Mesenchymal stem cell (in vitro differentiated cells and primary cell): Measurements from ENCODE around the gene NPW.

Experiments used
- DNase-seq: peaks from one replicate; pipeline ENCODE4 v3.0.0-alpha.2; 2013
- H2AFZ ChIP-seq: one replicate; pipeline ENCODE4 v1.6.1; 2013; ENCODE audit warnings: low read depth, mild to moderate bottlenecking, control low read depth, inconsistent platforms, low read length, moderate library complexity
- H2AK5ac ChIP-seq: 2 replicates; pipeline ENCODE4 v1.6.1; 2013; ENCODE audit warnings: low read length, moderate library complexity, mild to moderate bottlenecking, inconsistent platforms; ENCODE audit not compliant: severe bottlenecking
- H2BK120ac ChIP-seq: one replicate; pipeline ENCODE4 v1.6.1; 2013; ENCODE audit warnings: low read depth, mild to moderate bottlenecking, inconsistent platforms, low read length, moderate library complexity
- H2BK12ac ChIP-seq, 2 experiments: one replicate each; pipeline ENCODE4 v1.6.1; 2013; ENCODE audit warnings: inconsistent platforms in 2 of 2, low read length in 2 of 2, mild to moderate bottlenecking in 2 of 2, moderate library complexity in 2 of 2, control low read depth in 1 of 2
- H2BK15ac ChIP-seq: one replicate; pipeline ENCODE4 v1.6.1; 2013; ENCODE audit warnings: mild to moderate bottlenecking, low read depth, inconsistent platforms; ENCODE audit not compliant: poor library complexity, severe bottlenecking
- H2BK5ac ChIP-seq: 2 replicates; pipeline ENCODE4 v1.6.1; 2013; ENCODE audit warnings: low read depth, mild to moderate bottlenecking, low read length, control low read depth, inconsistent platforms; ENCODE audit not compliant: poor library complexity, severe bottlenecking
- H3K14ac ChIP-seq, 2 experiments: one replicate each; pipeline ENCODE4 v1.6.1; 2013; ENCODE audit warnings: inconsistent platforms in 2 of 2, low read length in 2 of 2, control low read depth in 1 of 2, mild to moderate bottlenecking in 1 of 2, moderate library complexity in 1 of 2
- H3K18ac ChIP-seq, 2 experiments: one replicate each; pipeline ENCODE4 v1.6.1; 2013; ENCODE audit warnings: inconsistent platforms in 2 of 2, low read length in 2 of 2, control low read depth in 1 of 2, low read depth in 1 of 2, mild to moderate bottlenecking in 1 of 2
- H3K23ac ChIP-seq, 2 experiments: one replicate each; pipeline ENCODE4 v1.6.1; 2013; ENCODE audit warnings: inconsistent platforms in 2 of 2, low read length in 2 of 2, mild to moderate bottlenecking in 2 of 2, moderate library complexity in 2 of 2, control low read depth in 1 of 2
- H3K27ac ChIP-seq: 2 replicates; pipeline ENCODE4 v1.5.1; 2013; ENCODE audit warnings: mild to moderate bottlenecking, moderate library complexity, low read length, control low read depth, inconsistent platforms; ENCODE audit not compliant: poor library complexity, severe bottlenecking
- H3K27me3 ChIP-seq, 2 experiments: 2 replicates each; pipeline versions ENCODE4 v1.6.1 to v1.7.0; 2013; ENCODE audit warnings: low read length in 2 of 2, mild to moderate bottlenecking in 2 of 2, moderate library complexity in 2 of 2, control low read depth in 1 of 2, inconsistent platforms in 1 of 2; ENCODE audit not compliant: control insufficient read depth in 1 of 2, insufficient read depth in 1 of 2
- H3K36me3 ChIP-seq, 2 experiments: 2 replicates each; pipeline versions ENCODE4 v1.6.1 to v1.7.0; 2013; ENCODE audit warnings: low read length in 2 of 2, control low read depth in 1 of 2, inconsistent platforms in 1 of 2, low read depth in 1 of 2, mild to moderate bottlenecking in 1 of 2; ENCODE audit not compliant: insufficient read depth in 2 of 2, control insufficient read depth in 1 of 2
- H3K4ac ChIP-seq, 2 experiments: one replicate each; pipeline ENCODE4 v1.6.1; 2013; ENCODE audit warnings: inconsistent platforms in 2 of 2, low read length in 2 of 2, mild to moderate bottlenecking in 2 of 2, moderate library complexity in 2 of 2, control low read depth in 1 of 2, low read depth in 1 of 2
- H3K4me1 ChIP-seq: 2 replicates; pipeline ENCODE4 v1.6.1; 2013; ENCODE audit warnings: low read depth, low read length, control low read depth; ENCODE audit not compliant: control insufficient read depth, insufficient read depth
- H3K4me2 ChIP-seq: 2 replicates; pipeline ENCODE4 v1.6.1; 2013; ENCODE audit warnings: low read length, mild to moderate bottlenecking, inconsistent platforms; ENCODE audit not compliant: poor library complexity, severe bottlenecking
- H3K4me3 ChIP-seq, 2 experiments: 2 replicates each; pipeline versions ENCODE4 v1.5.1 to v1.7.0; 2013; ENCODE audit warnings: low read length in 2 of 2, mild to moderate bottlenecking in 2 of 2, control low read depth in 1 of 2, low read depth in 1 of 2; ENCODE audit not compliant: insufficient read depth in 1 of 2
- H3K79me1 ChIP-seq: replicated peaks from 2 replicates; pipeline ENCODE4 v1.6.1; 2013; ENCODE audit warnings: mild to moderate bottlenecking, control low read depth, low read length, inconsistent platforms; ENCODE audit not compliant: poor library complexity, severe bottlenecking
- H3K9ac ChIP-seq: 2 replicates; pipeline ENCODE4 v1.7.0; 2013; ENCODE audit warnings: mild to moderate bottlenecking, low read length, moderate library complexity
- H3K9me3 ChIP-seq: 2 replicates; pipeline ENCODE4 v1.7.0; 2013; ENCODE audit warnings: mild to moderate bottlenecking, low read length; ENCODE audit not compliant: control insufficient read depth
- H4K8ac ChIP-seq: one replicate; pipeline ENCODE4 v1.6.1; 2013; ENCODE audit warnings: inconsistent platforms, mild to moderate bottlenecking, low read length, moderate library complexity
- H4K91ac ChIP-seq: one replicate; pipeline ENCODE4 v1.6.1; 2013; ENCODE audit warnings: mild to moderate bottlenecking, low read length, inconsistent platforms
- WGBS: methylation state at CpG from one replicate; pipeline ENCODE4 v1.1.7; 2013; ENCODE audit warnings: mixed read lengths; 5-methylcytosine and 5-hydroxymethylcytosine counted together

NPW gene

GRCh38 chr16:1984347-1985225, 35.0 kb upstream of the NPW start:
- Histone ChIP-seq H4K91ac (no peak overlapping the region), H2BK5ac (no peak overlapping the region), H3K9me3 (no peaks in the 10 kb centered on the region), H3K18ac (peak overlapping the region; percentile 75 to 87), H3K79me1 (peaks cover 20% of the 10 kb centered on the region), H4K8ac (peak overlapping the region; percentile 96), H3K14ac (peak overlapping the region in 1 of 2 experiments; percentile 91), H2AFZ (peak overlapping the region; percentile 84), H3K4me1 (peaks cover 33% of the 10 kb centered on the region), H3K36me3 (peaks cover 18 to 37% of the 10 kb centered on the region in 2 experiments), H2BK120ac (peak overlapping the region; percentile 74), H3K27ac (no peak overlapping the region), H3K4me3 (peak overlapping the region; percentile 81 to 88), H3K4me2 (peak overlapping the region; percentile 97), H3K9ac (peak overlapping the region; percentile 89), H2BK15ac (no peak overlapping the region), H2BK12ac (peak overlapping the region in 1 of 2 experiments; percentile 26), H3K4ac (peak overlapping the region; percentile 54 to 58), H3K27me3 (peaks cover 45 to 47% of the 10 kb centered on the region in 2 experiments), H3K23ac (peak overlapping the region in 1 of 2 experiments; percentile 84), H2AK5ac (no peak overlapping the region)
- 12% methylated on average over 46 of the region's 58 CpGs for WGBS
- no peak for DNase-seq

GRCh38 chr16:1985466-1986150, 34.0 kb upstream of the NPW start:
- Histone ChIP-seq H2BK12ac (no peak overlapping the region), H2AFZ (no peak overlapping the region), H3K27me3 (peaks cover 41 to 42% of the 10 kb centered on the region in 2 experiments), H3K79me1 (peaks cover 20% of the 10 kb centered on the region), H4K8ac (no peak overlapping the region), H2BK120ac (no peak overlapping the region), H4K91ac (no peak overlapping the region), H3K4me3 (peak overlapping the region in 1 of 2 experiments; percentile 88), H3K27ac (no peak overlapping the region), H3K4me2 (peak overlapping the region; percentile 97), H3K9me3 (no peaks in the 10 kb centered on the region), H2BK5ac (no peak overlapping the region), H3K23ac (no peak overlapping the region), H3K4ac (no peak overlapping the region), H3K14ac (peak overlapping the region in 1 of 2 experiments; percentile 22), H3K36me3 (peaks cover 18 to 30% of the 10 kb centered on the region in 2 experiments), H3K4me1 (peaks cover 36% of the 10 kb centered on the region), H2BK15ac (no peak overlapping the region), H3K18ac (no peak overlapping the region), H3K9ac (peak overlapping the region; percentile 89), H2AK5ac (no peak overlapping the region)
- DNase-seq, result no peak
- 93% methylated on average over 14 of the region's 14 CpGs for WGBS

GRCh38 chr16:1987198-1987597, 32.4 kb upstream of the NPW start:
- H3K23ac ChIP-seq, result no peak overlapping the region
- no peak for DNase-seq
- no peak overlapping the region for H3K18ac ChIP-seq
- no peak overlapping the region for H3K4ac ChIP-seq
- H3K4me3 ChIP-seq, result no peak overlapping the region
- H3K4me1 ChIP-seq, result peaks cover 40% of the 10 kb centered on the region
- no peak overlapping the region for H3K14ac ChIP-seq
- no peak overlapping the region for H4K91ac ChIP-seq
- no peak overlapping the region for H3K27ac ChIP-seq
- H4K8ac ChIP-seq, result no peak overlapping the region
- no peak overlapping the region for H3K4me2 ChIP-seq
- no peak overlapping the region for H2AFZ ChIP-seq
- peaks cover 20% of the 10 kb centered on the region for H3K79me1 ChIP-seq
- peaks cover 18 to 32% of the 10 kb centered on the region in 2 experiments for H3K36me3 ChIP-seq
- H2AK5ac ChIP-seq, result no peak overlapping the region
- no peaks in the 10 kb centered on the region for H3K9me3 ChIP-seq
- peaks cover 36 to 39% of the 10 kb centered on the region in 2 experiments for H3K27me3 ChIP-seq
- H3K9ac ChIP-seq, result no peak overlapping the region
- no peak overlapping the region for H2BK5ac ChIP-seq
- no peak overlapping the region for H2BK120ac ChIP-seq
- 98% methylated on average over 10 of the region's 10 CpGs for WGBS
- no peak overlapping the region for H2BK12ac ChIP-seq
- H2BK15ac ChIP-seq, result no peak overlapping the region
